ENCODE results near the gene GTPBP3. TPM values are rescaled to one million over a fixed set of nuclear protein-coding genes. Genes with fewer than 3 reads are reported as not detected.

GTPBP3 gene, protein sequence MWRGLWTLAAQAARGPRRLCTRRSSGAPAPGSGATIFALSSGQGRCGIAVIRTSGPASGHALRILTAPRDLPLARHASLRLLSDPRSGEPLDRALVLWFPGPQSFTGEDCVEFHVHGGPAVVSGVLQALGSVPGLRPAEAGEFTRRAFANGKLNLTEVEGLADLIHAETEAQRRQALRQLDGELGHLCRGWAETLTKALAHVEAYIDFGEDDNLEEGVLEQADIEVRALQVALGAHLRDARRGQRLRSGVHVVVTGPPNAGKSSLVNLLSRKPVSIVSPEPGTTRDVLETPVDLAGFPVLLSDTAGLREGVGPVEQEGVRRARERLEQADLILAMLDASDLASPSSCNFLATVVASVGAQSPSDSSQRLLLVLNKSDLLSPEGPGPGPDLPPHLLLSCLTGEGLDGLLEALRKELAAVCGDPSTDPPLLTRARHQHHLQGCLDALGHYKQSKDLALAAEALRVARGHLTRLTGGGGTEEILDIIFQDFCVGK
- 6.3 TPM for total RNA-seq (2013)
- polyA plus RNA-seq = 10 to 100 TPM in 1 of 3 donors, 1 to 10 TPM in 2; 1.0 to 22.0 (median 1.7) TPM
- polyA minus RNA-seq = 11.2 and 13.5 TPM in 2 replicates
- 0.67 to 6.8 (median 3.6) reads per million in 11 experiments for total RNA-seq

DNA sequence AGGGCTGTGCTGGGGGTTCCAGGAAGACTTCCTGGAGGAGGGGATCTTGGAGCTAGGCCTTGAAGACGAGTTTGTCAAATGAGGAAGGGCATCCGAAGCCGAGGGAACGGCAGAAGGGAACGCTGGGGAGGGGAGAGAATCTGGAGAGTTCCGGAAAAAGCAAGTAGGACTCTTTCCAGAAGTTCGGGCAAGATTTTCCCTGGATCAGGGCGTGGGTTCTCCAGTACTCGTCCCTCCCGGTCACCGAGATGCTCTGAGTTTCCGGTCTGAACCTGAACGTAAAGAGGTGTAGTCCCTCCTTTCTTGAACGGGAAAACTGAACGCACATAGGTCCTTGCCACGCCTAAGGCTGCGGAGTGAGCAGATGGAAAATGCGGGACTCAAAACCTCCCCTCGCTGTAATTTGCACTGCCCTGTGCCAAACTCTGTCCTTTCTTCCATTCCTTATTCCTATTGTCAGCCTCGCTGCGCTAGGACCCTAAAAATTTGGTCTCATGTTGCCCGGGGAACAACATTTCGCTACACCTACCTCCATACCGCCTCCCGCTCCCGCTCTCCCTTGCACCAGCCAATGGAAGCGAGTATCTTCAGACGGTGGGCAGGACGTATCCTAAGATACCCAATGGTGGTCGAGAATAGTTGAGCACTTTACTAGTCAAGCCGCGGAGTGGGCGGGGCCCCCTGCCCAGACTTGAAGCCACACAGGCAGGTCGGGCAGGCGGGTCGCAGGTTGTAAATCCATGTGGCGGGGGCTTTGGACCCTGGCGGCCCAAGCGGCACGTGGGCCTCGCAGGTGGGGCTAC lies at the start of gene GTPBP3:
GTPBP3 (plus strand) TSS at position 682 of the 803 bp plus-strand sequence; CDS start at position 741, 59 bp downstream.
- Mint-ChIP-seq H3K36me3 (peaks cover 13 to 20% of the 10 kb centered on the region in 2 donors), H3K4me3 (peak within 1 kb of the TSS; percentile 95 to 99), H3K27ac (peak within 1 kb of the TSS; percentile 89 to 97 (median 92)), H3K27me3 (ENCODE audit: low read depth in 3 of 3) (peaks cover 0 to 1% (median 0%) of the 10 kb centered on the region in 3 donors), H3K4me1 (peaks cover 34% of the 10 kb centered on the region), H3K9me3 (peaks cover 0 to 7% (median 4%) of the 10 kb centered on the region in 7 donors)
- Histone ChIP-seq H3K36me3 (replicated peaks in 1 of 2; ENCODE audit: control insufficient read depth in 1 of 2, insufficient read depth in 2 of 2, low read length in 2 of 2) (peaks cover 4 to 6% of the 10 kb centered on the region in 2 donors), H3K79me2 (ENCODE audit: insufficient read depth, low read length) (peaks cover 16% of the 10 kb centered on the region), H2AFZ (ENCODE audit: insufficient read depth, low read depth, low read length, poor library complexity, severe bottlenecking) (peak within 1 kb of the TSS; percentile 93), H3K27me3 (ENCODE audit: control insufficient read depth in 2 of 2, insufficient read depth in 2 of 2, low read length in 2 of 2) (no peaks in the 10 kb centered on the region), H3K9ac (ENCODE audit: insufficient read depth, low read length, poor library complexity, severe bottlenecking) (peak within 1 kb of the TSS; percentile 65), H3K4me1 (ENCODE audit: control insufficient read depth in 1 of 2, insufficient read depth in 2 of 2, low read length in 2 of 2) (peaks cover 42 to 61% of the 10 kb centered on the region in 2 donors), H4K20me1 (ENCODE audit: insufficient read depth, low read length) (peaks cover 5% of the 10 kb centered on the region), H3K4me2 (replicated peaks; ENCODE audit: extremely low read depth, low read length, poor library complexity, severe bottlenecking) (peak within 1 kb of the TSS; percentile 91), H3K27ac (ENCODE audit: low read depth in 1 of 2, low read length in 2 of 2) (peak within 1 kb of the TSS; percentile 82 to 90), H3K9me3 (replicated peaks in 1 of 2; ENCODE audit: control insufficient read depth in 1 of 2, insufficient read depth in 1 of 2, low read length in 2 of 2) (no peaks in the 10 kb centered on the region), H3K4me3 (replicated peaks in 1 of 3; ENCODE audit: low read depth in 2 of 3, low read length in 3 of 3) (peak within 1 kb of the TSS; percentile 69 to 94 (median 90))
- intact Hi-C loops (cut with micrococcal nuclease) = loop anchor here in 1 of 2 donors (5.0 kb wide), 1 partner anchor 35 kb away; the partner anchor contains the start of gene ABHD8
- peak; percentile 91 to 96 (median 96) for DNase-seq
- WGBS (ENCODE audit: insufficient coverage) = under 1% methylated on average over 40 of the region's 41 CpGs
- TF ChIP-seq, protein P1, sequence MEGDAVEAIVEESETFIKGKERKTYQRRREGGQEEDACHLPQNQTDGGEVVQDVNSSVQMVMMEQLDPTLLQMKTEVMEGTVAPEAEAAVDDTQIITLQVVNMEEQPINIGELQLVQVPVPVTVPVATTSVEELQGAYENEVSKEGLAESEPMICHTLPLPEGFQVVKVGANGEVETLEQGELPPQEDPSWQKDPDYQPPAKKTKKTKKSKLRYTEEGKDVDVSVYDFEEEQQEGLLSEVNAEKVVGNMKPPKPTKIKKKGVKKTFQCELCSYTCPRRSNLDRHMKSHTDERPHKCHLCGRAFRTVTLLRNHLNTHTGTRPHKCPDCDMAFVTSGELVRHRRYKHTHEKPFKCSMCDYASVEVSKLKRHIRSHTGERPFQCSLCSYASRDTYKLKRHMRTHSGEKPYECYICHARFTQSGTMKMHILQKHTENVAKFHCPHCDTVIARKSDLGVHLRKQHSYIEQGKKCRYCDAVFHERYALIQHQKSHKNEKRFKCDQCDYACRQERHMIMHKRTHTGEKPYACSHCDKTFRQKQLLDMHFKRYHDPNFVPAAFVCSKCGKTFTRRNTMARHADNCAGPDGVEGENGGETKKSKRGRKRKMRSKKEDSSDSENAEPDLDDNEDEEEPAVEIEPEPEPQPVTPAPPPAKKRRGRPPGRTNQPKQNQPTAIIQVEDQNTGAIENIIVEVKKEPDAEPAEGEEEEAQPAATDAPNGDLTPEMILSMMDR (IDR thresholded peaks at IDR 0.05) = no peak

DNA sequence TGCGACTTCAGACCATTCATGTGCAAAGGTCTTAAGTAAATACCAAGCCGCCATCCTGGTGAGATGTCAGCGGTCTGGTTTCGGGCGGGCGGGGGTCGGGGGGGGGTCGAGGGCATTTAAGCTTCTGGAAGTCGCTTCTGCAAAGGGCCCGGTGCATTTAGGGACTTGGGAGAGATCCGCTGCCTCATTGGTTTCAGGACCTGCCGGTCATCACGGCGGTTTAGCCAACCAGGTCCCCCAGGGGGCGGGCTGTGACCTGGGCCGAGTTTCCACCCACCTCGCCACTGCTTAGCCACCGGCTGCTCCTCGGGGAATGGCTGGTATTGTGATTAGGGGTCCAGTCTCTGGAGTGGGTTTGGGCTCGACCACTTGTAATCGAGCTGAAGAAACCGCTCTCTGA lies 47.9 kb upstream of the GTPBP3 start:
- peaks cover 9 to 34% of the 10 kb centered on the region in 2 donors for H3K36me3 Mint-ChIP-seq
- H3K4me2 ChIP-seq (replicated peaks; ENCODE audit: extremely low read depth, low read length, poor library complexity, severe bottlenecking) = peak overlapping the region; percentile 25
- H3K27ac Mint-ChIP-seq = no peak overlapping the region

More for the DNA sequence above, 47.9 kb upstream of the GTPBP3 start:
- Histone ChIP-seq H3K79me2 (ENCODE audit: insufficient read depth, low read length) (no peaks in the 10 kb centered on the region), H3K4me3 (replicated peaks in 1 of 3; ENCODE audit: low read depth in 2 of 3, low read length in 3 of 3) (no peak overlapping the region), H3K9ac (ENCODE audit: insufficient read depth, low read length, poor library complexity, severe bottlenecking) (no peak overlapping the region), H3K4me1 (ENCODE audit: control insufficient read depth in 1 of 2, insufficient read depth in 2 of 2, low read length in 2 of 2) (peaks cover 12 to 15% of the 10 kb centered on the region in 2 donors), H4K20me1 (ENCODE audit: insufficient read depth, low read length) (no peaks in the 10 kb centered on the region), H3K36me3 (replicated peaks in 1 of 2; ENCODE audit: control insufficient read depth in 1 of 2, insufficient read depth in 2 of 2, low read length in 2 of 2) (peaks cover 6 to 21% of the 10 kb centered on the region in 2 donors), H3K9me3 (replicated peaks in 1 of 2; ENCODE audit: control insufficient read depth in 1 of 2, insufficient read depth in 1 of 2, low read length in 2 of 2) (no peaks in the 10 kb centered on the region), H2AFZ (ENCODE audit: insufficient read depth, low read depth, low read length, poor library complexity, severe bottlenecking) (no peak overlapping the region), H3K27ac (ENCODE audit: low read depth in 1 of 2, low read length in 2 of 2) (no peak overlapping the region), H3K27me3 (ENCODE audit: control insufficient read depth in 2 of 2, insufficient read depth in 2 of 2, low read length in 2 of 2) (no peaks in the 10 kb centered on the region)
- Mint-ChIP-seq H3K27me3 (ENCODE audit: low read depth in 3 of 3) (peaks cover 0 to 10% (median 0%) of the 10 kb centered on the region in 3 donors), H3K9me3 (peaks cover 0 to under 1% (median 0%) of the 10 kb centered on the region in 7 donors), H3K4me1 (peaks cover 9% of the 10 kb centered on the region), H3K4me3 (no peak overlapping the region)
- TF ChIP-seq, protein P1 (IDR thresholded peaks at IDR 0.05) = no peak
- peak; percentile 55 to 80 (median 71) for DNase-seq
- intact Hi-C loops (cut with micrococcal nuclease) = no loop called here
- 27% methylated on average over 12 of the region's 22 CpGs for WGBS (ENCODE audit: insufficient coverage)

Measured in CD14-positive monocyte (primary cell).